GM12878 (cell line): ENCODE results near the gene SLC25A11. TPM values are rescaled to one million over a fixed set of nuclear protein-coding genes. Genes with fewer than 3 reads are reported as not detected.

Source experiments
- ASH2L ChIP-seq: fragments of 300-600, 200-600 bp; sonication (generic); IDR thresholded peaks from 2 replicates; pipeline ENCODE4 v1.6.1; 2017; ENCODE audit warnings: low read depth, mild to moderate bottlenecking, borderline replicate concordance
- BCL11A ChIP-seq: IDR thresholded peaks from 2 replicates; pipeline ENCODE4 v1.6.1; 2011; ENCODE audit warnings: low read depth, low read length
- BHLHE40 ChIP-seq, 2 experiments: fragments of 450-650 bp in 1 of 2; IDR thresholded peaks; 2 replicates each; pipeline ENCODE4 v1.6.1; 2011 to 2017; ENCODE audit warnings: low read depth in 2 of 2, borderline replicate concordance in 1 of 2, improper control_type of control experiment in 1 of 2, low read length in 1 of 2, mild to moderate bottlenecking in 1 of 2
- E2F8 ChIP-seq: fragments of 450-650 bp; IDR thresholded peaks from 2 replicates; pipeline ENCODE4 v1.6.1; 2018; ENCODE audit warnings: mild to moderate bottlenecking, low read depth, moderate library complexity; ENCODE audit not compliant: partially characterized antibody
- EZH2 ChIP-seq: IDR thresholded peaks from 2 replicates; pipeline ENCODE4 v1.6.1; 2012; ENCODE audit warnings: low read depth, mild to moderate bottlenecking, control low read depth, inconsistent platforms, low read length, borderline replicate concordance; ENCODE audit not compliant: control insufficient read depth
- JUND ChIP-seq: IDR thresholded peaks from 2 replicates; pipeline ENCODE4 v1.6.1; 2012; ENCODE audit warnings: low read depth, mild to moderate bottlenecking, low read length, improper control_type of control experiment, moderate library complexity
- KLF5 ChIP-seq: fragments of 450-650 bp; IDR thresholded peaks from 2 replicates; pipeline ENCODE4 v1.6.1; 2014; ENCODE audit warnings: mild to moderate bottlenecking; ENCODE audit not compliant: partially characterized antibody
- NR2F1 ChIP-seq: fragments of 450-650 bp; conservative IDR thresholded peaks from 2 replicates; pipeline ENCODE4 v1.6.1; 2017; ENCODE audit warnings: mild to moderate bottlenecking
- PBX3 ChIP-seq: IDR thresholded peaks from 2 replicates; pipeline ENCODE4 v1.6.1; 2011; ENCODE audit warnings: mild to moderate bottlenecking, low read depth, low read length, moderate library complexity; ENCODE audit not compliant: insufficient replicate concordance
- POLR2AphosphoS2 ChIP-seq: IDR thresholded peaks from 2 replicates; pipeline ENCODE4 v1.6.1; 2011; ENCODE audit warnings: low read depth, mild to moderate bottlenecking, low read length, improper control_type of control experiment, moderate library complexity
- RBBP5 ChIP-seq: fragments of 200-600 bp; sonication (generic); conservative IDR thresholded peaks from 2 replicates; pipeline ENCODE4 v1.6.1; 2016
- SIN3A ChIP-seq: IDR thresholded peaks from 2 replicates; pipeline ENCODE4 v1.6.1; 2012; ENCODE audit warnings: low read depth, low read length, improper control_type of control experiment
- SIX5 ChIP-seq: IDR thresholded peaks from 2 replicates; pipeline ENCODE4 v1.6.1; 2011; ENCODE audit warnings: mild to moderate bottlenecking, low read depth, low read length, moderate library complexity; ENCODE audit not compliant: severe bottlenecking
- TARDBP ChIP-seq: IDR thresholded peaks from 2 replicates; pipeline ENCODE4 v1.6.1; 2016; ENCODE audit warnings: borderline replicate concordance
- USF2 ChIP-seq: IDR thresholded peaks from 2 replicates; pipeline ENCODE4 v1.6.1; 2011; ENCODE audit warnings: low read depth, low read length, improper control_type of control experiment, borderline replicate concordance
- ZNF274 ChIP-seq: IDR thresholded peaks from one replicate; pipeline ENCODE4 v1.8.0; 2011; ENCODE audit not compliant: insufficient read length, insufficient read depth
- ZNF687 ChIP-seq: fragments of 450-650 bp; IDR thresholded peaks from 2 replicates; pipeline ENCODE4 v1.6.1; 2017; ENCODE audit warnings: mild to moderate bottlenecking, moderate library complexity
- ZSCAN29 ChIP-seq: fragments of 450-650 bp; IDR thresholded peaks from 2 replicates; pipeline ENCODE4 v1.6.1; 2017; ENCODE audit warnings: mild to moderate bottlenecking, moderate library complexity
- polyA plus RNA-seq, 11 experiments: library from polyadenylated mRNA; depleted of rRNA in 4 of 11; unstranded in 6 of 11; stranded (reverse) in 5 of 11; fragments of >200 nt; fragmentation: Nextera tagmentation in 4 of 11; fragmentation: Illumina TruSeq in 1 of 11; extraction: Ambion mirVana in 4 of 11; extraction: Trizol in 1 of 11; gene quantifications; 1 replicate in 1 of 11; 2 replicates in 10 of 11; pipeline versions ENCODE4 v1.2.1 to v1.2.3, GENCODE V29; 2011 to 2016; ENCODE audit warnings: inconsistent platforms in 2 of 11, missing spikeins in 2 of 11, low read depth in 1 of 11
- total RNA-seq, 4 experiments: library from RNA; depleted of rRNA in 3 of 4; stranded (reverse); fragments of >200 nt in 3 of 4; fragmentation: Illumina TruSeq in 1 of 4; extraction: Trizol in 1 of 4; gene quantifications; 2 replicates each; pipeline versions ENCODE4 v1.2.1 to v1.2.3, GENCODE V29; 2013 to 2021
- TF ChIP-seq, protein P1 (sequence below): fragments of 450-650 bp; IDR thresholded peaks from 2 replicates; pipeline ENCODE4 v1.6.1; 2016; ENCODE audit warnings: mild to moderate bottlenecking

Gene SLC25A11
- total and polyA plus RNA-seq, 10 of the 15 experiments (the other 5 are each of a cell fraction or from before 2014, with no cell fraction given) = 5.8 to 142 (median 65.0) TPM

- TF ChIP-seq PBX3 (no peak), SIX5 (no peak), BHLHE40 (IDR thresholded peaks at IDR 0.05; ENCODE audit: borderline replicate concordance in 1 of 2, low read depth in 2 of 2, low read length in 1 of 2) (no peak; a peak in 1 of 4 replicates), POLR2AphosphoS2 (peak; percentile 92), JUND (no peak), BCL11A (no peak), ASH2L (no peak), SIN3A (peak; percentile 76; the same call in 1 of the 2 replicates), USF2 (no peak), NR2F1 (no peak; the same call in 1 of the 2 replicates), RBBP5 (0 out of 2 replicates have a peak, but pooled peaks have one; percentile 6), ZNF274 (no peak), TARDBP (no peak), EZH2 (no peak), ZSCAN29 (0 out of 2 replicates have a peak, but pooled peaks have one; percentile 36), ZNF687 (peak; percentile 66; the same call in 1 of the 2 replicates), KLF5 (no peak), E2F8 (peak; percentile 67)
- TF ChIP-seq, protein P1, sequence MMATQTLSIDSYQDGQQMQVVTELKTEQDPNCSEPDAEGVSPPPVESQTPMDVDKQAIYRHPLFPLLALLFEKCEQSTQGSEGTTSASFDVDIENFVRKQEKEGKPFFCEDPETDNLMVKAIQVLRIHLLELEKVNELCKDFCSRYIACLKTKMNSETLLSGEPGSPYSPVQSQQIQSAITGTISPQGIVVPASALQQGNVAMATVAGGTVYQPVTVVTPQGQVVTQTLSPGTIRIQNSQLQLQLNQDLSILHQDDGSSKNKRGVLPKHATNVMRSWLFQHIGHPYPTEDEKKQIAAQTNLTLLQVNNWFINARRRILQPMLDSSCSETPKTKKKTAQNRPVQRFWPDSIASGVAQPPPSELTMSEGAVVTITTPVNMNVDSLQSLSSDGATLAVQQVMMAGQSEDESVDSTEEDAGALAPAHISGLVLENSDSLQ = no peak
Measured at GRCh38 chr17:4948166-4948930, 8.5 kb upstream of the SLC25A11 start, which contains the start of gene PFN1 (continued).
